Activated naive CD4-positive, alpha-beta T cell treated with Interleukin-2 at 50 U/mL for 16 hours (primary cell): ENCODE measurements around the gene HS6ST3.

Source experiments
- DNase-seq: peaks from one replicate; pipeline ENCODE4 v3.0.0-alpha.2; 2020

Gene HS6ST3

GRCh38 chr13:96342852-96343465 lies 253.1 kb downstream of the HS6ST3 start:
- no peak for DNase-seq

GRCh38 chr13:96346921-96347320 lies 257.0 kb downstream of the HS6ST3 start:
- DNase-seq: no peak

- DNase-seq: no peak
Observed at GRCh38 chr13:96373597-96373996, 283.7 kb downstream of the HS6ST3 start.

GRCh38 chr13:96377835-96378234 lies 287.9 kb downstream of the HS6ST3 start:
- DNase-seq: no peak

GRCh38 chr13:96379967-96380366 lies 290.1 kb downstream of the HS6ST3 start:
- no peak for DNase-seq

- DNase-seq: no peak
Observed at GRCh38 chr13:96381681-96382080, 291.8 kb downstream of the HS6ST3 start.

- DNase-seq: no peak
Observed at GRCh38 chr13:96388598-96388997, 298.7 kb downstream of the HS6ST3 start.

- DNase-seq: no peak
Observed at GRCh38 chr13:96391606-96392005, 301.7 kb downstream of the HS6ST3 start.

GRCh38 chr13:96397807-96398206 lies 307.9 kb downstream of the HS6ST3 start:
- no peak for DNase-seq

GRCh38 chr13:96398486-96398885 lies 308.6 kb downstream of the HS6ST3 start:
- DNase-seq: no peak

GRCh38 chr13:96403241-96403640 lies 313.3 kb downstream of the HS6ST3 start:
- DNase-seq: no peak

- no peak for DNase-seq
Observed at GRCh38 chr13:96403651-96404050, 313.7 kb downstream of the HS6ST3 start.

GRCh38 chr13:96415831-96416385 lies 326.0 kb downstream of the HS6ST3 start:
- no peak for DNase-seq

- no peak for DNase-seq
Observed at GRCh38 chr13:96417939-96418685, 328.2 kb downstream of the HS6ST3 start.

- no peak for DNase-seq
Observed at GRCh38 chr13:96421314-96421713, 331.4 kb downstream of the HS6ST3 start.

- DNase-seq: no peak
Observed at GRCh38 chr13:96422002-96422401, 332.1 kb downstream of the HS6ST3 start.

- no peak for DNase-seq
Observed at GRCh38 chr13:96426167-96426566, 336.3 kb downstream of the HS6ST3 start.

- no peak for DNase-seq
Observed at GRCh38 chr13:96428911-96429310, 339.0 kb downstream of the HS6ST3 start.

GRCh38 chr13:96431044-96431581 lies 341.2 kb downstream of the HS6ST3 start:
- DNase-seq: no peak

- DNase-seq: no peak
Observed at GRCh38 chr13:96444676-96445075, 354.8 kb downstream of the HS6ST3 start.

- no peak for DNase-seq
Observed at GRCh38 chr13:96449920-96450319, 360.0 kb downstream of the HS6ST3 start.

- DNase-seq: no peak
Observed at GRCh38 chr13:96450326-96451020, 360.6 kb downstream of the HS6ST3 start.

GRCh38 chr13:96454466-96454865 lies 364.6 kb downstream of the HS6ST3 start:
- no peak for DNase-seq
